Progenitor cell of endocrine pancreas (in vitro differentiated cells): ENCODE measurements around the gene PRSS2. TPM values are rescaled to one million over a fixed set of nuclear protein-coding genes. Genes with fewer than 3 reads are reported as not detected.

Experiments used
- DNase-seq: peaks from one replicate; pipeline ENCODE4 v3.0.0; 2021; ENCODE audit warnings: low spot score; ENCODE audit not compliant: unreplicated experiment
- H3K27ac Mint-ChIP-seq: 2 replicates; pipeline ENCODE4 v1.8.0; 2021; ENCODE audit warnings: mild to moderate bottlenecking, moderate library complexity, mixed read lengths
- H3K27me3 Mint-ChIP-seq: 2 replicates; pipeline ENCODE4 v1.8.0; 2021; ENCODE audit warnings: mixed read lengths
- H3K36me3 Mint-ChIP-seq: 2 replicates; pipeline ENCODE4 v1.8.0; 2022; ENCODE audit warnings: mixed read lengths; ENCODE audit not compliant: insufficient read depth
- H3K4me1 Mint-ChIP-seq: 2 replicates; pipeline ENCODE4 v1.8.0; 2021; ENCODE audit warnings: low read depth, mixed read lengths
- H3K4me3 Mint-ChIP-seq: 2 replicates; pipeline ENCODE4 v1.8.0; 2021; ENCODE audit warnings: low read depth, mild to moderate bottlenecking, moderate library complexity, mixed read lengths
- H3K9me3 Mint-ChIP-seq: 2 replicates; pipeline ENCODE4 v1.8.0; 2021; ENCODE audit warnings: low read depth, mixed read lengths
- total RNA-seq: library from RNA; stranded (reverse); gene quantifications from 2 replicates; pipeline ENCODE4 v1.2.1, GENCODE V29; 2021
- TF ChIP-seq, protein P1 (sequence below): fragments of 200-600 bp; sonication (generic); IDR thresholded peaks from one replicate; pipeline ENCODE4 v1.5.0; 2021; ENCODE audit warnings: antibody characterized with exemption, mild to moderate bottlenecking; ENCODE audit not compliant: unreplicated experiment

PRSS2 gene
- total RNA-seq, 1 donor from 2014 or later, result 5.3 TPM

DNA sequence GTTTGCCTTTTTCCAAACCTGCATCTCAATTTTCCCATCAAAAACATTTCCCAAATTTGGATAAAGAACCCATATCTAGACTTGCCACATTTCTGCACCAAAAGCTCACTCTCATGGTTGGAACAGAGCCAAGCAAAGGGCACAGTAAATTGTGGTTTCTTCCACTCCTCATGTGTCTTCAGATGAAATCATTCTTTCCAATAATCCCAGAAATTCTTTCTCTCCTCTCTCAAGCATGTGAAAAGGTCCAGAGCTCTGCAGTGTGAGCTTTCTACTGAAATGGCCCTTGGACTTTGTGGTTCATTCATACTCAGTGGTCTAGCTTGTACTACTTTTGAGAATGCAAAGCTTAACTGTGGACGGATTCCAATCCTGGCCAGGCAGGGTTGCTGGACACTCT, 19.8 kb downstream of the PRSS2 start:
- TF ChIP-seq, protein P1, sequence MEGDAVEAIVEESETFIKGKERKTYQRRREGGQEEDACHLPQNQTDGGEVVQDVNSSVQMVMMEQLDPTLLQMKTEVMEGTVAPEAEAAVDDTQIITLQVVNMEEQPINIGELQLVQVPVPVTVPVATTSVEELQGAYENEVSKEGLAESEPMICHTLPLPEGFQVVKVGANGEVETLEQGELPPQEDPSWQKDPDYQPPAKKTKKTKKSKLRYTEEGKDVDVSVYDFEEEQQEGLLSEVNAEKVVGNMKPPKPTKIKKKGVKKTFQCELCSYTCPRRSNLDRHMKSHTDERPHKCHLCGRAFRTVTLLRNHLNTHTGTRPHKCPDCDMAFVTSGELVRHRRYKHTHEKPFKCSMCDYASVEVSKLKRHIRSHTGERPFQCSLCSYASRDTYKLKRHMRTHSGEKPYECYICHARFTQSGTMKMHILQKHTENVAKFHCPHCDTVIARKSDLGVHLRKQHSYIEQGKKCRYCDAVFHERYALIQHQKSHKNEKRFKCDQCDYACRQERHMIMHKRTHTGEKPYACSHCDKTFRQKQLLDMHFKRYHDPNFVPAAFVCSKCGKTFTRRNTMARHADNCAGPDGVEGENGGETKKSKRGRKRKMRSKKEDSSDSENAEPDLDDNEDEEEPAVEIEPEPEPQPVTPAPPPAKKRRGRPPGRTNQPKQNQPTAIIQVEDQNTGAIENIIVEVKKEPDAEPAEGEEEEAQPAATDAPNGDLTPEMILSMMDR, result no peak
- no peaks in the 10 kb centered on the region for H3K4me1 Mint-ChIP-seq
- H3K9me3 Mint-ChIP-seq, result no peaks in the 10 kb centered on the region
- H3K27me3 Mint-ChIP-seq, result peaks cover 68% of the 10 kb centered on the region
- no peaks in the 10 kb centered on the region for H3K36me3 Mint-ChIP-seq
- H3K4me3 Mint-ChIP-seq, result no peak overlapping the region
- H3K27ac Mint-ChIP-seq, result no peak overlapping the region
- DNase-seq, result no peak

DNA sequence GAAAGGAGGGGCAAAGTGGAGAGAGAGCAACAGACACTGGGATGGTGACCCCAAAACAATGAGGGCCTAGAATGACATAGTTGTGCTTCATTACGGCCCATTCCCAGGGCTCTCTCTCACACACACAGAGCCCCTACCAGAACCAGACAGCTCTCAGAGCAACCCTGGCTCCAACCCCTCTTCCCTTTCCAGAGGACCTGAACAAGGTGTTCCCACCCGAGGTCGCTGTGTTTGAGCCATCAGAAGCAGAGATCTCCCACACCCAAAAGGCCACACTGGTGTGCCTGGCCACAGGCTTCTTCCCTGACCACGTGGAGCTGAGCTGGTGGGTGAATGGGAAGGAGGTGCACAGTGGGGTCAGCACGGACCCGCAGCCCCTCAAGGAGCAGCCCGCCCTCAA, 20.7 kb downstream of the PRSS2 start:
- no peak for DNase-seq
- Mint-ChIP-seq H3K4me3 (no peak overlapping the region), H3K4me1 (peaks cover 3% of the 10 kb centered on the region), H3K27ac (no peak overlapping the region), H3K27me3 (peaks cover 75% of the 10 kb centered on the region), H3K9me3 (no peaks in the 10 kb centered on the region), H3K36me3 (no peaks in the 10 kb centered on the region)
- TF ChIP-seq, protein P1, result no peak

DNA sequence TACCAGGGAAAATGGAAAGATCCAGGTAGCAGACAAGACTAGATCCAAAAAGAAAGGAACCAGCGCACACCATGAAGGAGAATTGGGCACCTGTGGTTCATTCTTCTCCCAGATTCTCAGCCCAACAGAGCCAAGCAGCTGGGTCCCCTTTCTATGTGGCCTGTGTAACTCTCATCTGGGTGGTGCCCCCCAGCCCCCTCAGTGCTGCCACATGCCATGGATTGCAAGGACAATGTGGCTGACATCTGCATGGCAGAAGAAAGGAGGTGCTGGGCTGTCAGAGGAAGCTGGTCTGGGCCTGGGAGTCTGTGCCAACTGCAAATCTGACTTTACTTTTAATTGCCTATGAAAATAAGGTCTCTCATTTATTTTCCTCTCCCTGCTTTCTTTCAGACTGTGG, 21.4 kb downstream of the PRSS2 start:
- peaks cover 74% of the 10 kb centered on the region for H3K27me3 Mint-ChIP-seq
- no peak overlapping the region for H3K4me3 Mint-ChIP-seq
- no peaks in the 10 kb centered on the region for H3K9me3 Mint-ChIP-seq

DNA sequence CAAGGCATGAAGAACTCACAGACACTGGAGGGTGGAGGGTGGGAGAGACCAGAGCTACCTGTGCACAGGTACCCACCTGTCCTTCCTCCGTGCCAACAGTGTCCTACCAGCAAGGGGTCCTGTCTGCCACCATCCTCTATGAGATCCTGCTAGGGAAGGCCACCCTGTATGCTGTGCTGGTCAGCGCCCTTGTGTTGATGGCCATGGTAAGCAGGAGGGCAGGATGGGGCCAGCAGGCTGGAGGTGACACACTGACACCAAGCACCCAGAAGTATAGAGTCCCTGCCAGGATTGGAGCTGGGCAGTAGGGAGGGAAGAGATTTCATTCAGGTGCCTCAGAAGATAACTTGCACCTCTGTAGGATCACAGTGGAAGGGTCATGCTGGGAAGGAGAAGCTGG, 21.8 kb downstream of the PRSS2 start:
- DNase-seq, result no peak
- TF ChIP-seq, protein P1, result no peak
- peaks cover 5% of the 10 kb centered on the region for H3K4me1 Mint-ChIP-seq
- H3K36me3 Mint-ChIP-seq, result no peaks in the 10 kb centered on the region
- H3K9me3 Mint-ChIP-seq, result no peaks in the 10 kb centered on the region
- H3K4me3 Mint-ChIP-seq, result no peak overlapping the region
- no peak overlapping the region for H3K27ac Mint-ChIP-seq
- H3K27me3 Mint-ChIP-seq, result peaks cover 73% of the 10 kb centered on the region

More for the DNA sequence above, 21.4 kb downstream of the PRSS2 start:
- DNase-seq, result no peak
- TF ChIP-seq, protein P1, result no peak
- no peaks in the 10 kb centered on the region for H3K36me3 Mint-ChIP-seq
- peaks cover 4% of the 10 kb centered on the region for H3K4me1 Mint-ChIP-seq
- no peak overlapping the region for H3K27ac Mint-ChIP-seq

DNA sequence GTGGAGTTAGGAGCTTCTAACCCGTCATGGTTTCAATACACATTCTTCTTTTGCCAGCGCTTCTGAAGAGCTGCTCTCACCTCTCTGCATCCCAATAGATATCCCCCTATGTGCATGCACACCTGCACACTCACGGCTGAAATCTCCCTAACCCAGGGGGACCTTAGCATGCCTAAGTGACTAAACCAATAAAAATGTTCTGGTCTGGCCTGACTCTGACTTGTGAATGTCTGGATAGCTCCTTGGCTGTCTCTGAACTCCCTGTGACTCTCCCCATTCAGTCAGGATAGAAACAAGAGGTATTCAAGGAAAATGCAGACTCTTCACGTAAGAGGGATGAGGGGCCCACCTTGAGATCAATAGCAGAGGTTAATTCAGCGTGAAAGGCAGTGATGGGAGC, 22.4 kb downstream of the PRSS2 start:
- Mint-ChIP-seq H3K9me3 (no peaks in the 10 kb centered on the region), H3K36me3 (no peaks in the 10 kb centered on the region), H3K27me3 (peaks cover 74% of the 10 kb centered on the region), H3K27ac (no peak overlapping the region), H3K4me3 (no peak overlapping the region), H3K4me1 (peaks cover 8% of the 10 kb centered on the region)
- TF ChIP-seq, protein P1, result no peak
- no peak for DNase-seq
